HepG2 (cell line): ENCODE results near the gene ZDHHC14. TPM values are rescaled to one million over a fixed set of nuclear protein-coding genes. Genes with fewer than 3 reads are reported as not detected.

Source experiments
- ATAC-seq: fragments of 200-7000 bp; cut with Tn5 transposase; 3 replicates; pipeline ENCODE4 v1.9.1; 2020; ENCODE audit warnings: mild to moderate bottlenecking, moderate library complexity
- BruUV-seq: library from RNA; stranded (reverse); fragments of 400-500 nt; replicated peaks from 2 replicates; lab custom pipeline; 2021; lab: Mats Ljungman, UMichigan
- CTCF ChIA-PET: fragments of 300-600 bp; formaldehyde crosslinking; extraction: SDS; loops from one replicate; lab custom pipeline; 2021; ENCODE audit warnings: low total read pairs, inconsistent platforms, low intra/inter-chr PET ratio; lab: Yijun Ruan, JAX
- POLR2A ChIA-PET: fragments of 350-600 bp; sonication (Branson Sonifier 250); formaldehyde crosslinking; loops from one replicate; lab custom pipeline; 2020; ENCODE audit warnings: antibody characterized with exemption, inconsistent platforms; lab: Yijun Ruan, JAX
- DNase-seq: peaks from one replicate; pipeline ENCODE4 v3.0.0-alpha.2; 2015; ENCODE audit warnings: low spot score
- FAIRE-seq: peaks from 3 replicates; lab custom pipeline; 2011; peaks lifted over from hg19 to GRCh38; lab: Jason Lieb, UNC
- H2AFZ ChIP-seq: one replicate; pipeline ENCODE4 v1.6.1; 2011; ENCODE audit warnings: low read length, inconsistent platforms
- H3K27ac ChIP-seq: fragments of 300-600 bp; 3 replicates; pipeline ENCODE4 v1.8.0; 2011; ENCODE audit warnings: mixed run types, mild to moderate bottlenecking, mixed read lengths, low read length, inconsistent platforms; ENCODE audit not compliant: insufficient read depth; ENCODE audit errors: extremely low read length
- H3K27me3 ChIP-seq, 2 experiments: fragments of 200-600 bp in 1 of 2; 2 replicates in 1 of 2; 3 replicates in 1 of 2; pipeline versions ENCODE4 v1.6.0 to v1.8.0; 2011; ENCODE audit warnings: low read length in 2 of 2, mild to moderate bottlenecking in 2 of 2, moderate library complexity in 2 of 2, inconsistent platforms in 1 of 2; ENCODE audit not compliant: insufficient read depth in 2 of 2, control insufficient read depth in 1 of 2
- H3K36me3 ChIP-seq, 2 experiments: fragments of 200-600 bp in 1 of 2; replicated peaks in 1 of 2; 2 replicates in 1 of 2; 3 replicates in 1 of 2; pipeline versions ENCODE4 v1.5.1 to v1.8.0; 2011; ENCODE audit warnings: low read length in 2 of 2, inconsistent platforms in 1 of 2; ENCODE audit not compliant: insufficient read depth in 2 of 2, control insufficient read depth in 1 of 2
- H3K4me1 ChIP-seq: 2 replicates; pipeline ENCODE4 v1.5.1; 2012; ENCODE audit warnings: low read length, inconsistent platforms; ENCODE audit not compliant: insufficient read depth
- H3K4me2 ChIP-seq: 2 replicates; pipeline ENCODE4 v1.6.0; 2011; ENCODE audit warnings: low read depth, low read length, inconsistent platforms
- H3K4me3 ChIP-seq, 3 experiments: fragments of 200-600 bp in 1 of 3; sonication (generic), shearing (Covaris generic) in 1 of 3; replicated peaks in 1 of 3; 2 replicates each; pipeline ENCODE4 v1.5.1; 2011 to 2016; ENCODE audit warnings: low read length in 3 of 3, inconsistent platforms in 2 of 3, low read depth in 2 of 3, mild to moderate bottlenecking in 2 of 3, control low read depth in 1 of 3, mixed read lengths in 1 of 3; ENCODE audit not compliant: insufficient read depth in 1 of 3
- H3K79me2 ChIP-seq: one replicate; pipeline ENCODE4 v1.6.1; 2011; ENCODE audit warnings: low read length, inconsistent platforms; ENCODE audit not compliant: insufficient read depth
- H3K9ac ChIP-seq: 2 replicates; pipeline ENCODE4 v1.6.0; 2011; ENCODE audit warnings: mild to moderate bottlenecking, low read depth, low read length, inconsistent platforms; ENCODE audit not compliant: insufficient read depth
- H3K9me3 ChIP-seq: 2 replicates; pipeline ENCODE4 v1.5.1; 2012; ENCODE audit warnings: mild to moderate bottlenecking, low read length
- H4K20me1 ChIP-seq: 2 replicates; pipeline ENCODE4 v1.6.0; 2011; ENCODE audit warnings: inconsistent platforms, mild to moderate bottlenecking, low read length, moderate library complexity; ENCODE audit not compliant: insufficient read depth
- BCLAF1 ChIP-seq: fragments of 450-650 bp; IDR thresholded peaks from 2 replicates; pipeline ENCODE4 v1.6.1; 2017; ENCODE audit warnings: mild to moderate bottlenecking
- HDAC6 ChIP-seq: fragments of 200-600 bp; sonication (generic); IDR thresholded peaks from 2 replicates; pipeline ENCODE4 v1.7.0; 2017; ENCODE audit warnings: mild to moderate bottlenecking, antibody characterized with exemption, low read length, low read depth
- HOMEZ ChIP-seq: IDR thresholded peaks from 2 replicates; pipeline ENCODE4 v1.6.1; 2016; ENCODE audit warnings: low read depth
- SETDB1 ChIP-seq: sonication (generic); formaldehyde crosslinking; IDR thresholded peaks from 2 replicates; pipeline ENCODE4 v1.5.1; 2020; ENCODE audit warnings: missing genetic modification reagents, mild to moderate bottlenecking, borderline replicate concordance
- SSRP1 ChIP-seq: IDR thresholded peaks from 2 replicates; pipeline ENCODE4 v1.6.1; 2016; ENCODE audit warnings: control low read depth
- YEATS4 ChIP-seq: sonication (generic); formaldehyde crosslinking; IDR thresholded peaks from 2 replicates; pipeline ENCODE4 v1.4.0; 2020; ENCODE audit warnings: missing genetic modification reagents, borderline replicate concordance
- ZBTB33 ChIP-seq: sonication (generic); formaldehyde crosslinking; IDR thresholded peaks from 2 replicates; pipeline ENCODE4 v1.4.0; 2020; ENCODE audit warnings: missing genetic modification reagents
- ZBTB4 ChIP-seq: sonication (generic); formaldehyde crosslinking; IDR thresholded peaks from 2 replicates; pipeline ENCODE4 v1.4.0; 2020; ENCODE audit warnings: missing genetic modification reagents, mild to moderate bottlenecking, borderline replicate concordance
- ZNF362 ChIP-seq: sonication (generic); formaldehyde crosslinking; IDR thresholded peaks from 2 replicates; pipeline ENCODE4 v1.4.0; 2020; ENCODE audit warnings: missing genetic modification reagents, mild to moderate bottlenecking, borderline replicate concordance
- ZNF563 ChIP-seq: sonication (generic); formaldehyde crosslinking; IDR thresholded peaks from 2 replicates; pipeline ENCODE4 v1.8.0; 2022; ENCODE audit warnings: mild to moderate bottlenecking, moderate library complexity, missing genetic modification reagents
- ZSCAN21 ChIP-seq: sonication (generic); formaldehyde crosslinking; IDR thresholded peaks from 2 replicates; pipeline ENCODE4 v1.8.0; 2022; ENCODE audit warnings: mild to moderate bottlenecking, missing genetic modification reagents, moderate library complexity, borderline replicate concordance
- WGBS: methylation state at CpG from one replicate; pipeline ENCODE4 v1.1.6; 2017; ENCODE audit warnings: low lambda C conversion rate; 5-methylcytosine and 5-hydroxymethylcytosine counted together
- in situ Hi-C: cut with HindIII; loops from 2 replicates; pipeline ENCODE4 v1.10.0; 2017; ENCODE audit warnings: low pct_unique_long_range_greater_than_20kb; ENCODE audit not compliant: extremely low pct_ligation_motif_present
- intact Hi-C: fragments of 100-400 bp; cut with micrococcal nuclease; formaldehyde crosslinking; loops from one replicate; pipeline ENCODE4 v1.10.0; 2022; ENCODE audit not compliant: unreplicated experiment
- polyA plus RNA-seq, 8 experiments: library from polyadenylated mRNA; depleted of rRNA in 3 of 8; stranded (reverse) in 7 of 8; unstranded in 1 of 8; fragments of >200 nt; fragmentation: Illumina TruSeq in 4 of 8; extraction: Trizol in 4 of 8; gene quantifications; 2 replicates each; pipeline versions ENCODE4 v1.2.1 to v1.2.3, GENCODE V29; 2011 to 2016; ENCODE audit warnings: low read depth in 4 of 8, missing spikeins in 1 of 8, mixed read lengths in 1 of 8; ENCODE audit not compliant: insufficient read depth in 1 of 8
- total RNA-seq, 5 experiments: library from RNA; depleted of rRNA; stranded (reverse); fragments of >200 nt; fragmentation: Illumina TruSeq; extraction: Trizol; gene quantifications; 2 replicates each; pipeline ENCODE4 v1.2.3, GENCODE V29; 2016; ENCODE audit warnings: low read depth in 1 of 5

Gene ZDHHC14
- total and polyA plus RNA-seq, 2 of the 13 experiments (the other 11 are each of a cell fraction or from before 2014, with no cell fraction given), result 3.7 to 9.5 TPM

GRCh38 chr6:157479464-157480303, 98.7 kb downstream of the ZDHHC14 start:
- Histone ChIP-seq H4K20me1 (no peaks in the 10 kb centered on the region), H3K9ac (no peak overlapping the region), H2AFZ (no peak overlapping the region), H3K27ac (no peak overlapping the region), H3K4me3 (no peak overlapping the region), H3K36me3 (no peaks in the 10 kb centered on the region), H3K4me1 (peaks cover 9% of the 10 kb centered on the region; the same call in 1 of the 2 replicates), H3K4me2 (no peak overlapping the region), H3K9me3 (no peaks in the 10 kb centered on the region), H3K27me3 (no peaks in the 10 kb centered on the region), H3K79me2 (no peaks in the 10 kb centered on the region)
- ChIA-PET CTCF (no interaction called here), POLR2A (interaction anchor here (1.0 kb wide), 1 partner anchor 249 kb away, joined by 4 read pairs; no protein-coding TSS in a partner anchor)
- intact Hi-C loops, result no loop called here
- no peak for DNase-seq
- peak; percentile 38; the same call in 1 of the 3 replicates for ATAC-seq
- WGBS, result 84% methylated on average over 7 of the region's 7 CpGs
- no TSS peak for BruUV-seq
- FAIRE-seq, result no peak
- in situ Hi-C loops, result no loop called here
- TF ChIP-seq SSRP1 (CRISPR knock-in tag), result no peak
- no peak for TF ChIP-seq SETDB1 (CRISPR knock-in tag)
- TF ChIP-seq ZBTB33 (CRISPR knock-in tag), result no peak
- TF ChIP-seq ZBTB4 (CRISPR knock-in tag), result no peak
- peak; percentile 57; the same call in 1 of the 2 replicates for TF ChIP-seq ZNF362 (CRISPR knock-in tag)
- no peak for TF ChIP-seq YEATS4
- no peak for TF ChIP-seq ZSCAN21 (CRISPR knock-in tag)
- no peak for TF ChIP-seq ZNF563 (CRISPR knock-in tag)
- no peak for TF ChIP-seq HOMEZ
- no peak for TF ChIP-seq HDAC6
- TF ChIP-seq BCLAF1, result no peak
